Endothelial cell (in vitro differentiated cells): ENCODE results near the gene SLC34A2. TPM values are rescaled to one million over a fixed set of nuclear protein-coding genes. Genes with fewer than 3 reads are reported as not detected.

Source experiments
- DNase-seq: peaks from one replicate; pipeline ENCODE4 v3.0.0; 2021; ENCODE audit warnings: low spot score
- H3K27ac Mint-ChIP-seq: one replicate; pipeline ENCODE4 v1.8.0; 2021; ENCODE audit warnings: mixed read lengths, inconsistent platforms; ENCODE audit not compliant: unreplicated experiment
- H3K27me3 Mint-ChIP-seq: one replicate; pipeline ENCODE4 v1.8.0; 2021; ENCODE audit warnings: mild to moderate bottlenecking, moderate library complexity, mixed read lengths, inconsistent platforms; ENCODE audit not compliant: unreplicated experiment
- H3K36me3 Mint-ChIP-seq: one replicate; pipeline ENCODE4 v1.8.0; 2021; ENCODE audit warnings: mild to moderate bottlenecking, low read depth, mixed read lengths, inconsistent platforms; ENCODE audit not compliant: unreplicated experiment
- H3K4me1 Mint-ChIP-seq: one replicate; pipeline ENCODE4 v1.8.0; 2021; ENCODE audit warnings: mild to moderate bottlenecking, mixed read lengths, inconsistent platforms; ENCODE audit not compliant: unreplicated experiment
- H3K4me3 Mint-ChIP-seq: one replicate; pipeline ENCODE4 v1.8.0; 2021; ENCODE audit warnings: mild to moderate bottlenecking, mixed read lengths, inconsistent platforms; ENCODE audit not compliant: unreplicated experiment
- H3K9me3 Mint-ChIP-seq: one replicate; pipeline ENCODE4 v1.8.0; 2021; ENCODE audit warnings: mixed read lengths, inconsistent platforms; ENCODE audit not compliant: unreplicated experiment
- CTCF ChIP-seq: fragments of 200-600 bp; sonication (generic); IDR thresholded peaks from one replicate; pipeline ENCODE4 v1.5.0; 2021; ENCODE audit warnings: antibody characterized with exemption; ENCODE audit not compliant: unreplicated experiment
- total RNA-seq: library from RNA; stranded (reverse); fragmentation: NEBNext Ultra II Directional; extraction: Animal tissue kit (Norgen Biotek cat#: 25700); gene quantifications from one replicate; pipeline ENCODE4 v1.2.1, GENCODE V29; 2021; ENCODE audit not compliant: unreplicated experiment

Gene SLC34A2
- total RNA-seq, 1 donor from 2014 or later: 0.41 TPM

GRCh38 chr4:25672756-25673155 is 17.1 kb downstream of the SLC34A2 start:
- Mint-ChIP-seq H3K27ac (no peak overlapping the region), H3K9me3 (no peaks in the 10 kb centered on the region), H3K4me3 (no peak overlapping the region), H3K36me3 (no peaks in the 10 kb centered on the region), H3K27me3 (peaks cover 7% of the 10 kb centered on the region), H3K4me1 (peaks cover 3% of the 10 kb centered on the region)
- TF ChIP-seq CTCF: no peak
- no peak for DNase-seq

DNA sequence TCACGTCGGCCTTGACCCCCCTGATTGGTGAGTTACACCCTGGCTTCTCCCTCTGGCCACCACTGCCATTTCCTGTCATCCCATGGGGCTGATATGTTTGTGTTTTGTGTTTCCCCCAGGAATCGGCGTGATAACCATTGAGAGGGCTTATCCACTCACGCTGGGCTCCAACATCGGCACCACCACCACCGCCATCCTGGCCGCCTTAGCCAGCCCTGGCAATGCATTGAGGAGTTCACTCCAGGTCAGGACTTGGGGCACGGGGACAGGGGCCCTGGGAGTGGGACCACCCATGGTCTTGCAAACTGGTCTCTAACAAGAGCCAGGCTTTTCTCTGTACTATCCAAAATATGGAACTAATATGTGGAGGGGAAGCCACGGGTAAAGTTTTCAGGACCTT is 18.7 kb downstream of the SLC34A2 start:
- H3K9me3 Mint-ChIP-seq: no peaks in the 10 kb centered on the region
- H3K4me3 Mint-ChIP-seq: no peak overlapping the region
- no peak for TF ChIP-seq CTCF
- H3K4me1 Mint-ChIP-seq: no peaks in the 10 kb centered on the region
- peaks cover 10% of the 10 kb centered on the region for H3K27me3 Mint-ChIP-seq
- H3K27ac Mint-ChIP-seq: no peak overlapping the region
- no peak for DNase-seq
- no peaks in the 10 kb centered on the region for H3K36me3 Mint-ChIP-seq

GRCh38 chr4:25676221-25676620 is 20.6 kb downstream of the SLC34A2 start:
- peaks cover 8% of the 10 kb centered on the region for H3K27me3 Mint-ChIP-seq
- no peak for DNase-seq
- H3K4me3 Mint-ChIP-seq: no peak overlapping the region
- H3K9me3 Mint-ChIP-seq: no peaks in the 10 kb centered on the region
- H3K36me3 Mint-ChIP-seq: no peaks in the 10 kb centered on the region
- no peak for TF ChIP-seq CTCF
- no peaks in the 10 kb centered on the region for H3K4me1 Mint-ChIP-seq
- H3K27ac Mint-ChIP-seq: no peak overlapping the region

DNA sequence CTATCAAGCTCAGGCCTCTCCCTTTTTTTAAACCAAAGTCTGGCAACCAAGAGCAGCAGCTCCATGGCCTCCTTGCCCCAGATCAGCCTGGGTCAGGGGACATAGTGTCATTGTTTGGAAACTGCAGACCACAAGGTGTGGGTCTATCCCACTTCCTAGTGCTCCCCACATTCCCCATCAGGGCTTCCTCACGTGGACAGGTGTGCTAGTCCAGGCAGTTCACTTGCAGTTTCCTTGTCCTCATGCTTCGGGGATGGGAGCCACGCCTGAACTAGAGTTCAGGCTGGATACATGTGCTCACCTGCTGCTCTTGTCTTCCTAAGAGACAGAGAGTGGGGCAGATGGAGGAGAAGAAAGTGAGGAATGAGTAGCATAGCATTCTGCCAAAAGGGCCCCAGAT is 21.5 kb downstream of the SLC34A2 start:
- no peak overlapping the region for H3K4me3 Mint-ChIP-seq
- H3K4me1 Mint-ChIP-seq: no peaks in the 10 kb centered on the region
- no peaks in the 10 kb centered on the region for H3K36me3 Mint-ChIP-seq
- no peak overlapping the region for H3K27ac Mint-ChIP-seq
- no peak for TF ChIP-seq CTCF
- DNase-seq: no peak
- H3K27me3 Mint-ChIP-seq: peaks cover 8% of the 10 kb centered on the region
- H3K9me3 Mint-ChIP-seq: no peaks in the 10 kb centered on the region

DNA sequence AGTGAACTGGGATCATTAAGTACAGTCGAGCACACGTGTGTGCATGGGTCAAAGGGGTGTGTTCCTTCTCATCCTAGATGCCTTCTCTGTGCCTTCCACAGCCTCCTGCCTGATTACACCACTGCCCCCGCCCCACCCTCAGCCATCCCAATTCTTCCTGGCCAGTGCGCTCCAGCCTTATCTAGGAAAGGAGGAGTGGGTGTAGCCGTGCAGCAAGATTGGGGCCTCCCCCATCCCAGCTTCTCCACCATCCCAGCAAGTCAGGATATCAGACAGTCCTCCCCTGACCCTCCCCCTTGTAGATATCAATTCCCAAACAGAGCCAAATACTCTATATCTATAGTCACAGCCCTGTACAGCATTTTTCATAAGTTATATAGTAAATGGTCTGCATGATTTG is 22.3 kb downstream of the SLC34A2 start:
- H3K36me3 Mint-ChIP-seq: no peaks in the 10 kb centered on the region
- H3K27me3 Mint-ChIP-seq: peaks cover 8% of the 10 kb centered on the region
- no peak for TF ChIP-seq CTCF
- H3K4me1 Mint-ChIP-seq: no peaks in the 10 kb centered on the region
- no peak for DNase-seq
- no peak overlapping the region for H3K27ac Mint-ChIP-seq
- no peaks in the 10 kb centered on the region for H3K9me3 Mint-ChIP-seq
- H3K4me3 Mint-ChIP-seq: no peak overlapping the region
